Small intestine (tissue), 7 donors: ENCODE data around the gene SLC13A3. TPM values are rescaled to one million over a fixed set of nuclear protein-coding genes. Genes with fewer than 3 reads are reported as not detected.

Source experiments
- DNase-seq, 2 donors: peaks; one replicate each; pipeline versions ENCODE4 v3.0.0 to v3.0.0-alpha.2; 2013
- FAIRE-seq: peaks from 2 replicates; lab custom pipeline; 2012; peaks lifted over from hg19 to GRCh38; lab: Jason Lieb, UNC
- H3K27ac ChIP-seq, 3 donors: one replicate each; pipeline ENCODE4 v1.5.1; 2013; ENCODE audit warnings: low read length in 2 of 3, mild to moderate bottlenecking in 2 of 3, control low read depth in 1 of 3, inconsistent platforms in 1 of 3, low read depth in 1 of 3, moderate library complexity in 1 of 3
- H3K27me3 ChIP-seq, 3 donors: one replicate each; pipeline ENCODE4 v1.6.1; 2013; ENCODE audit warnings: low read length in 3 of 3, inconsistent platforms in 1 of 3; ENCODE audit not compliant: control insufficient read depth in 3 of 3, insufficient read depth in 3 of 3
- H3K36me3 ChIP-seq, 3 donors: one replicate each; pipeline ENCODE4 v1.6.1; 2013; ENCODE audit warnings: low read length in 3 of 3, inconsistent platforms in 1 of 3, low read depth in 1 of 3, mild to moderate bottlenecking in 1 of 3, moderate library complexity in 1 of 3; ENCODE audit not compliant: control insufficient read depth in 3 of 3, insufficient read depth in 2 of 3
- H3K4me1 ChIP-seq, 3 donors: one replicate each; pipeline ENCODE4 v1.6.1; 2013; ENCODE audit warnings: low read length in 2 of 3, inconsistent platforms in 1 of 3, low read depth in 1 of 3, mild to moderate bottlenecking in 1 of 3, moderate library complexity in 1 of 3; ENCODE audit not compliant: control insufficient read depth in 3 of 3, insufficient read depth in 2 of 3
- H3K4me3 ChIP-seq, 3 donors: one replicate each; pipeline ENCODE4 v1.5.1; 2013; ENCODE audit warnings: low read length in 3 of 3, control low read depth in 1 of 3, inconsistent platforms in 1 of 3, low read depth in 1 of 3, mild to moderate bottlenecking in 1 of 3, moderate library complexity in 1 of 3
- H3K9me3 ChIP-seq, 2 donors: one replicate each; pipeline ENCODE4 v1.6.1; 2013; ENCODE audit warnings: low read depth in 1 of 2, low read length in 1 of 2; ENCODE audit not compliant: control insufficient read depth in 2 of 2, insufficient read depth in 1 of 2
- WGBS, 3 donors: extraction: QIAGEN DNeasy Blood & Tissue Kit; methylation state at CpG; one replicate each; pipeline ENCODE4 v1.1.7; 2013; 5-methylcytosine and 5-hydroxymethylcytosine counted together
- polyA plus RNA-seq, 4 donors: library from polyadenylated mRNA; stranded (reverse) in 3 of 4; unstranded in 1 of 4; fragments of 200-250 nt in 3 of 4; fragments of 120-200 nt in 1 of 4; gene quantifications; one replicate each; pipeline versions ENCODE4 v1.2.1 to v1.2.3, GENCODE V29; 2013
- donor health status: healthy with polysubstance abuse.
- donor health status: control.
- donor health status: control.
- donor health status: Bipolar disorder and iron deficiency.
- donor health status: healthy.

Gene SLC13A3
- polyA plus RNA-seq, 4 donors: 0.39 to 2.9 (median 0.54) TPM; not detected in 1

DNA sequence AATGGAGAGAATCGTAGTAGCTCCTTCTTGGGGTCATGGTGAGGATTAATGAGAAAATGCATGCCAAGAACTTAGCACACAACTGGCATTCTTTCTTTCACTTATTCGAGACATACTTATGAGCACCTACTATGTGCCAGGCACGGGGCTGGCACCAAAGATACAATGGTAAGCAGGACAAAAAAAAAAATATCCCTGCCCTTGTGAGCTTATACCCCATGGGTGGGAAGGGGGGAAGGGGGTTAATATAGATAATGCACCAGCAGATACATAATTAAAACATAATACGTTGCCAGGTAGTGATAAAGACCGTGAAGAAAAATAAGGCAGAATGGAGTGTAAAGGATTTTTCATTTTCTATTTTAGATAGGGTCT is 8.3 kb downstream of the SLC13A3 start:
- H3K27ac ChIP-seq: no peak overlapping the region
- H3K9me3 ChIP-seq: no peaks in the 10 kb centered on the region
- H3K4me3 ChIP-seq: no peak overlapping the region
- whole genome bisulfite sequencing, 3 donors: 57 to 62% (median 59%) methylated on average over 5 of the region's 5 CpGs
- no peaks in the 10 kb centered on the region for H3K36me3 ChIP-seq
- FAIRE-seq (no peak), DNase-seq (no peak)
- H3K27me3 ChIP-seq: no peaks in the 10 kb centered on the region
- H3K4me1 ChIP-seq: no peaks in the 10 kb centered on the region

- H3K27ac ChIP-seq: no peak overlapping the region
- no peaks in the 10 kb centered on the region for H3K4me1 ChIP-seq
- no peak for DNase-seq
- H3K27me3 ChIP-seq: no peaks in the 10 kb centered on the region
- WGBS, 3 donors: 77 to 85% (median 81%) methylated on average over 12 of the region's 12 CpGs
- no peaks in the 10 kb centered on the region for H3K9me3 ChIP-seq
- FAIRE-seq: no peak
- no peak overlapping the region for H3K4me3 ChIP-seq
- no peaks in the 10 kb centered on the region for H3K36me3 ChIP-seq
These were observed 8.8 kb downstream of the SLC13A3 start for GRCh38 chr20:46642265-46642968.

DNA sequence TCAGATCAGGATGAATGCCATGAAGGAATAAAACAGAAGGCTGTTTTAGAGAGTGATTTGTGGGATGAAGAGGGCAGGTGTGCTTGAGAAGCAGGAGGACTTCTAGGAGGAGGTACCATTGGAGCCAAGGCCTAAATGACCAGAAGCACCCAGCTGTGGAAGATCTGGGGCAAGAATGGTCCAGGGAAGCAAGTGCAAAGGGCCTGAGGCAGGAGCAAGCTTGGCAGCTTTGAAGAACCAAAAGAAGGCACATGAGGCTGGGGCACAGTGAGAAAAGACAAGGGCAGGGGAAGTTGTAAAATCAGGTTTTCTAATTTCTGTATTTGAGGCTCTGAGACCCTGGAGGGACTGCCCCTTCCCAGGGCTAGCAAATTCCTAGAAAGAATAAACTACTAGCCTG is 9.8 kb downstream of the SLC13A3 start:
- Histone ChIP-seq H3K4me3 (no peak overlapping the region), H3K27ac (no peak overlapping the region), H3K4me1 (no peaks in the 10 kb centered on the region), H3K36me3 (no peaks in the 10 kb centered on the region), H3K9me3 (no peaks in the 10 kb centered on the region), H3K27me3 (no peaks in the 10 kb centered on the region)
- DNase-seq (no peak), FAIRE-seq (no peak)

- FAIRE-seq: no peak
- WGBS, 3 donors: 43 to 55% (median 48%) methylated on average over 14 of the region's 14 CpGs
- H3K4me1 ChIP-seq: no peaks in the 10 kb centered on the region
- no peak for DNase-seq
- no peaks in the 10 kb centered on the region for H3K27me3 ChIP-seq
- no peaks in the 10 kb centered on the region for H3K9me3 ChIP-seq
- no peak overlapping the region for H3K27ac ChIP-seq
- H3K36me3 ChIP-seq: no peaks in the 10 kb centered on the region
- no peak overlapping the region for H3K4me3 ChIP-seq
These were observed 10.5 kb downstream of the SLC13A3 start for GRCh38 chr20:46640536-46641311.

DNA sequence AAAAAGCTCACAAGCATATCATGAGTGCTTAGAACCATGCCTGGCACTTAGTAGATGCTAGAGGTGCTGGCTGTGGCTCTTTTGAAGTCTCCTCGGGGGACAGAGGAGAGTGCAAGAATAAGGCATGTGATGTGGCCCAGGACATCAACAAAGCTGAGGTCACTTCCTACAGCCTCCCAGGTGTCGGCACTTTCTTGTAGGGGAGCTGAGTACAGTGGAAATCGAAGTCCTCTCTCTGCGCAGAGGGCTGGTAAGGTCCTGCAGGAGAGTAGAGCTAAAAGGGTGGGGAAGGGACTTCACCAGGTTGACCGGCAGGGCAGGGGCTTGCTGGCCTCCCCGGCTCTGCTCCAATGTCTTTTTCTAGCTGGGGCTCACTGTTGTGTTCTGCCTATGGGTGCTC is 11.2 kb downstream of the SLC13A3 start:
- Histone ChIP-seq H3K4me3 (no peak overlapping the region), H3K36me3 (no peaks in the 10 kb centered on the region), H3K27me3 (no peaks in the 10 kb centered on the region), H3K4me1 (no peaks in the 10 kb centered on the region), H3K9me3 (no peaks in the 10 kb centered on the region), H3K27ac (no peak overlapping the region)
- DNase-seq (no peak), FAIRE-seq (no peak)
- WGBS, 3 donors: 74 to 79% (median 79%) methylated on average over 6 of the region's 6 CpGs

- DNase-seq (no peak), FAIRE-seq (no peak)
- Histone ChIP-seq H3K36me3 (no peaks in the 10 kb centered on the region), H3K27me3 (no peaks in the 10 kb centered on the region), H3K27ac (no peak overlapping the region), H3K4me3 (no peak overlapping the region), H3K9me3 (no peaks in the 10 kb centered on the region), H3K4me1 (no peaks in the 10 kb centered on the region)
- whole genome bisulfite sequencing, 3 donors: 88 to 95% (median 89%) methylated on average over 3 of the region's 3 CpGs
These were observed 11.7 kb downstream of the SLC13A3 start for GRCh38 chr20:46639587-46639986.

DNA sequence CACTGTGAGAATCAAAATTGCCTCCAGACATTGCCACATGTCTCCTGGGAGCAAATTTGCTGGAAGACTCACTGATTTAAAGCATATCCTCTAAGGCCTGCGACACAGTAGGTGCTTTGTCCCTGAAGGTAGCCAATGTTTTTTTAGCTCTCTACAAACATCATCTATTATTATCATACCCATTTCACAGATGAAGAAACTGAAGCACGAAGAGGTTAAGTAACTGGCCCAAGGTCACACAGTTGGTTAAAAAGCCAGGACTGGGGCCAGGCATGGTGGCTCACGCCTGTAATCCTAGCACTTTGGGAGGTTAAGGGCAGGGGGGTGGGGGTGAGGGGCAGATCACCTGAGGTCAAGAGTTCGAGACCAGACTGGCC is 12.4 kb downstream of the SLC13A3 start:
- 79 to 92% (median 88%) methylated on average over 4 of the region's 4 CpGs for WGBS, 3 donors

DNA sequence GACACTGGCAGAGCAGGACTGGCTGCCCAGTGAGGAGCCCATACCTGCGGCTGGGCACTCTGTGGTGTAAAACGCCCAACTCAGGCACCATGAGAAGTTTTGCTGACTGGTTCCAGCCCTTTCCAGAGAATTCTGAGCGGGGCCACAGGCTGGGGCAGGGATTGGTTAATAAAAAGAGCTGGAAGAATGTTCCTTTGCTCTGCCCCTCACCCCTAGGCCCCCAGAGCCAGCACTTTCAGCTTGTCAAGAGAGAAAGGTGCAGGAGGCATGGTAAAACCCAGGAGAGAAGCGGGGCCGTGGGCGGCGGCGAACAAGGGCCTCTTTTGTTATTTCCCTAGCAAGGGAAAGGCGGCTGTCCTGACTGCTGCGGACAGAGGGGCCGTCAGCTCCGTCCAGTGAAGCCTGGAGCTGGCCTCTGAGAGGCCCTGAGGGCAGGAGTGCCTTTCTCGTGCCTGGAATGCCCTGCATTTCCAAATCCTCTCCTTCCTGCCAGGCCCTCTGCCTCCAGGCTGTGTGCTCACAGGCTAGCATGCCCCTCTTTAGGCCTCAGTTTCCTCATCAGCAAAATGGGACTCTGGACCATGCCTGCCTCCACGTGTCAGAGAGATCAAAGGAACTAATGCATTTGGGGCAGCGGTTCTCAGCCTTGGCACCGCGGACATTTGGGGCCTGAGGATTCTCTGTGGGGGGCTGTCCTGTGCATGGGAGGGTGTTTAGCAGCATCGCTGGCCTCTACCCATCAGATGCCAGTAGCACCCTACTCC is 12.9 kb downstream of the SLC13A3 start:
- H3K9me3 ChIP-seq: no peaks in the 10 kb centered on the region
- 79 to 82% (median 80%) methylated on average over 18 of the region's 18 CpGs for WGBS, 3 donors
- H3K27me3 ChIP-seq: no peaks in the 10 kb centered on the region
- H3K4me1 ChIP-seq: no peaks in the 10 kb centered on the region
- DNase-seq (no peak), FAIRE-seq (no peak)
- H3K27ac ChIP-seq: no peak overlapping the region
- H3K4me3 ChIP-seq: no peak overlapping the region
- no peaks in the 10 kb centered on the region for H3K36me3 ChIP-seq

More for the DNA sequence above, 12.4 kb downstream of the SLC13A3 start:
- no peaks in the 10 kb centered on the region for H3K36me3 ChIP-seq
- FAIRE-seq (no peak), DNase-seq (no peak)
- no peak overlapping the region for H3K27ac ChIP-seq
- no peaks in the 10 kb centered on the region for H3K27me3 ChIP-seq
- no peak overlapping the region for H3K4me3 ChIP-seq
- no peaks in the 10 kb centered on the region for H3K9me3 ChIP-seq
- no peaks in the 10 kb centered on the region for H3K4me1 ChIP-seq
